ENCODE data around the gene DUSP22.

DNA sequence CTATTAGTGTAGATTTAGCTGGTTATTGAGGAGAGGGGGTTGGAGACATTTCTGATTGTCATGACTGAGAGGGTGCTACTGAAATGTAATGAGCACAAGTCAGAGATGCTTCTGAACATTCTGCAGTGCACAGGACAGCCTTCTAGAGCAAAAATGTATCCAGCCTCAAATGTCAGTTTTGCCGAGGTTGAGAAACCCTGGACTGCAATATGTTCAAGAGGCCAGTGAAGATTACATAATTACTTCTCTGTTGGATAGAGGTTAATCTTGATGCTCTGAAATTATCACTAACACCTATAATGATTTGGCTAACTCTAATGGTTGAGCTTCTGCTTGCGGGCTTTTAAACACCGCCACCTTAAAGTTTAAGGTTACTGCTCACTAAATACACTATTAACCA lies 3.4 kb upstream of the DUSP22 start:
- TF ChIP-seq, protein P1, sequence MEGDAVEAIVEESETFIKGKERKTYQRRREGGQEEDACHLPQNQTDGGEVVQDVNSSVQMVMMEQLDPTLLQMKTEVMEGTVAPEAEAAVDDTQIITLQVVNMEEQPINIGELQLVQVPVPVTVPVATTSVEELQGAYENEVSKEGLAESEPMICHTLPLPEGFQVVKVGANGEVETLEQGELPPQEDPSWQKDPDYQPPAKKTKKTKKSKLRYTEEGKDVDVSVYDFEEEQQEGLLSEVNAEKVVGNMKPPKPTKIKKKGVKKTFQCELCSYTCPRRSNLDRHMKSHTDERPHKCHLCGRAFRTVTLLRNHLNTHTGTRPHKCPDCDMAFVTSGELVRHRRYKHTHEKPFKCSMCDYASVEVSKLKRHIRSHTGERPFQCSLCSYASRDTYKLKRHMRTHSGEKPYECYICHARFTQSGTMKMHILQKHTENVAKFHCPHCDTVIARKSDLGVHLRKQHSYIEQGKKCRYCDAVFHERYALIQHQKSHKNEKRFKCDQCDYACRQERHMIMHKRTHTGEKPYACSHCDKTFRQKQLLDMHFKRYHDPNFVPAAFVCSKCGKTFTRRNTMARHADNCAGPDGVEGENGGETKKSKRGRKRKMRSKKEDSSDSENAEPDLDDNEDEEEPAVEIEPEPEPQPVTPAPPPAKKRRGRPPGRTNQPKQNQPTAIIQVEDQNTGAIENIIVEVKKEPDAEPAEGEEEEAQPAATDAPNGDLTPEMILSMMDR (IDR thresholded peaks at IDR 0.05; ENCODE audit: insufficient read depth, low read depth, low read length) = no peak
- TF ChIP-seq EZH2 (IDR thresholded peaks at IDR 0.05; ENCODE audit: insufficient read depth, low read length) = no peak
